ENCODE measurements around the gene VSTM2L.
"Not testable (repeated sequence)": the region's sequence is repeated elsewhere in the genome, so short reads cannot be mapped to it uniquely, and the experiment has no call there.

Gene VSTM2L

GRCh38 chr20:37902504-37903313 is at the start of gene VSTM2L:
Gene VSTM2L (plus strand): TSS chr20:37903127. CDS start chr20:37903351, 224 bp downstream.
- no peak for TF ChIP-seq CTCF (conservative IDR thresholded peaks at IDR 0.05; ENCODE audit: low read depth, low read length)
- DNase-seq (ENCODE audit: low read depth), result peak; percentile 86
- peak within 1 kb of the TSS; percentile 62 for H3K4me3 ChIP-seq (ENCODE audit: low read depth, low read length)

- DNase-seq (ENCODE audit: low read depth), result no peak
- no peak overlapping the region for H3K4me3 ChIP-seq (ENCODE audit: low read depth, low read length)
- TF ChIP-seq CTCF (conservative IDR thresholded peaks at IDR 0.05; ENCODE audit: low read depth, low read length), result no peak
These were observed 49.0 kb upstream of the VSTM2L start for GRCh38 chr20:37853823-37854375.

GRCh38 chr20:37856034-37856433 is 46.9 kb upstream of the VSTM2L start:
- DNase-seq (ENCODE audit: low read depth); H3K4me3 ChIP-seq (ENCODE audit: low read depth, low read length): not testable (repeated sequence)

GRCh38 chr20:37856932-37857660 is 45.8 kb upstream of the VSTM2L start:
- no peak overlapping the region for H3K4me3 ChIP-seq (ENCODE audit: low read depth, low read length)
- DNase-seq (ENCODE audit: low read depth), result peak; percentile 75
- no peak for TF ChIP-seq CTCF (conservative IDR thresholded peaks at IDR 0.05; ENCODE audit: low read depth, low read length)

GRCh38 chr20:37859406-37860171 is 43.3 kb upstream of the VSTM2L start:
- no peak overlapping the region for H3K4me3 ChIP-seq (ENCODE audit: low read depth, low read length)
- DNase-seq (ENCODE audit: low read depth), result no peak
- TF ChIP-seq CTCF (conservative IDR thresholded peaks at IDR 0.05; ENCODE audit: low read depth, low read length), result no peak

GRCh38 chr20:37863289-37863688 is 39.6 kb upstream of the VSTM2L start:
- no peak for DNase-seq (ENCODE audit: low read depth)
- no peak for TF ChIP-seq CTCF (conservative IDR thresholded peaks at IDR 0.05; ENCODE audit: low read depth, low read length)
- no peak overlapping the region for H3K4me3 ChIP-seq (ENCODE audit: low read depth, low read length)

GRCh38 chr20:37864298-37864697 is 38.6 kb upstream of the VSTM2L start:
- TF ChIP-seq CTCF (conservative IDR thresholded peaks at IDR 0.05; ENCODE audit: low read depth, low read length), result no peak
- peak; percentile 30 for DNase-seq (ENCODE audit: low read depth)
- no peak overlapping the region for H3K4me3 ChIP-seq (ENCODE audit: low read depth, low read length)
